OCI-LY7 (cell line): Measurements from ENCODE around the gene KLK7. TPM values are rescaled to one million over a fixed set of nuclear protein-coding genes. Genes with fewer than 3 reads are reported as not detected.
"Not testable (repeated sequence)": the region's sequence is repeated elsewhere in the genome, so short reads cannot be mapped to it uniquely, and the experiment has no call there.

Experiments
- BruUV-seq: library from RNA; stranded (reverse); fragments of 400-500 nt; replicated peaks from 2 replicates; lab custom pipeline; 2021; lab: Mats Ljungman, UMichigan
- CTCF ChIA-PET: fragments of 300-600 bp; sonication (Branson Sonifier 250); formaldehyde crosslinking; loops from one replicate; lab custom pipeline; 2022; ENCODE audit warnings: antibody characterized with exemption; ENCODE audit not compliant: unreplicated experiment; lab: Charles Lee
- POLR2A ChIA-PET: fragments of 300-600 bp; sonication (Branson Sonifier 250); formaldehyde crosslinking; loops from one replicate; lab custom pipeline; 2022; ENCODE audit warnings: antibody characterized with exemption; lab: Charles Lee
- DNase-seq: peaks from one replicate; pipeline ENCODE4 v3.0.0-alpha.2; 2015; ENCODE audit warnings: low spot score
- H2AFZ ChIP-seq: fragments of 200-600 bp; sonication (generic), shearing (Covaris generic); 2 replicates; pipeline ENCODE4 v1.6.1; 2014; ENCODE audit warnings: mild to moderate bottlenecking, antibody characterized with exemption, low read length, moderate library complexity
- H3K27ac ChIP-seq: fragments of 200-600 bp; sonication (generic); 2 replicates; pipeline ENCODE4 v1.5.1; 2014; ENCODE audit warnings: mixed run types, low read depth, mild to moderate bottlenecking, moderate library complexity, low read length, inconsistent platforms; ENCODE audit not compliant: poor library complexity, severe bottlenecking
- H3K36me3 ChIP-seq: fragments of 200-600 bp; sonication (generic); 2 replicates; pipeline ENCODE4 v1.6.1; 2014; ENCODE audit warnings: mild to moderate bottlenecking, antibody characterized with exemption, low read length, moderate library complexity, mixed read lengths; ENCODE audit not compliant: insufficient read depth
- H3K4me1 ChIP-seq: fragments of 200-600 bp; sonication (generic); 2 replicates; pipeline ENCODE4 v1.5.1; 2014; ENCODE audit warnings: mild to moderate bottlenecking, low read length; ENCODE audit not compliant: insufficient read depth, poor library complexity, severe bottlenecking
- H3K4me2 ChIP-seq: fragments of 200-600 bp; sonication (generic); 2 replicates; pipeline ENCODE4 v1.6.1; 2014; ENCODE audit warnings: mild to moderate bottlenecking, low read length
- H3K4me3 ChIP-seq: fragments of 200-600 bp; sonication (generic); 2 replicates; pipeline ENCODE4 v1.5.1; 2014; ENCODE audit warnings: mild to moderate bottlenecking, low read depth, low read length; ENCODE audit not compliant: poor library complexity, severe bottlenecking
- H3K79me2 ChIP-seq: fragments of 200-600 bp; sonication (generic); 2 replicates; pipeline ENCODE4 v1.6.1; 2016; ENCODE audit warnings: low read depth, mild to moderate bottlenecking, low read length, moderate library complexity, mixed read lengths; ENCODE audit not compliant: insufficient read depth
- H3K9me2 ChIP-seq: fragments of 200-600 bp; sonication (generic); 2 replicates; pipeline ENCODE4 v1.6.1; 2016; ENCODE audit warnings: mild to moderate bottlenecking, low read length, mixed read lengths; ENCODE audit not compliant: insufficient read depth
- H3K9me3 ChIP-seq: fragments of 200-600 bp; sonication (generic); 2 replicates; pipeline ENCODE4 v1.6.1; 2014; ENCODE audit warnings: mild to moderate bottlenecking, mixed run types, low read length, mixed read lengths
- H4K20me1 ChIP-seq: fragments of 200-600 bp; sonication (generic); 2 replicates; pipeline ENCODE4 v1.6.1; 2014; ENCODE audit warnings: mild to moderate bottlenecking, antibody characterized with exemption, low read length, moderate library complexity, mixed read lengths; ENCODE audit not compliant: insufficient read depth
- EZH2phosphoT487 ChIP-seq: fragments of 200-600 bp; sonication (generic); IDR thresholded peaks from 2 replicates; pipeline ENCODE4 v1.6.1; 2018; ENCODE audit warnings: low read depth, borderline replicate concordance, mild to moderate bottlenecking, mixed run types, antibody characterized with exemption, low read length, moderate library complexity, mixed read lengths
- intact Hi-C: fragments of 100-400 bp; cut with micrococcal nuclease; formaldehyde crosslinking; loops from one replicate; pipeline ENCODE4 v1.10.0; 2022; ENCODE audit not compliant: unreplicated experiment
- total RNA-seq, 2 experiments: library from RNA; depleted of rRNA in 1 of 2; stranded (reverse); fragments of >200 nt in 1 of 2; shearing (Covaris generic) in 1 of 2; gene quantifications; 2 replicates each; pipeline ENCODE4 v1.2.3, GENCODE V29; 2014 to 2022
- TF ChIP-seq, protein P1 (sequence below): fragments of 200-600 bp; sonication (generic); conservative IDR thresholded peaks from 2 replicates; pipeline ENCODE4 v1.5.1; 2014; ENCODE audit warnings: mild to moderate bottlenecking, antibody characterized with exemption, low read length, moderate library complexity, mixed read lengths

Gene KLK7
- total RNA-seq, 2 experiments from 2014 or later: not detected

DNA sequence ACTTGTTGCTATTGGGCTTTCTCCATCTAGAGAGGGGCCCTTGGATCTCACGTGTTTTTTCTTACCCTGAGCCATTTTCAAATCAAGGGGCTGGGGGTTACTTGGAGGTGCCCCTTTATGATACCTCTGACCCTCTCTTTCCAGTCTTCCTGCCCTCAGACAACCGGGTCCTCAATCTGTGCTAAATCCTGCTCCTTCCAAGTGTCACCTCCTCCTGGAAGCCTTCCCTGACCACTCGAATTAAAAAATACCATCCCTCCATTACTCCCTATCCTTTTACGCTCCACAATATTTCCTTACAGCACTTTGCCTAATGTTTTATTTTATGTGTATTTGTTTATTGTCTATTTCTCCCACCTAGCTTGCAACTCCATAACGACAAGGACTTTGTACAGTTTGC, 14.3 kb upstream of the KLK7 start:
- H3K79me2 ChIP-seq: no peaks in the 10 kb centered on the region
- POLR2A ChIA-PET: no interaction called here

DNA sequence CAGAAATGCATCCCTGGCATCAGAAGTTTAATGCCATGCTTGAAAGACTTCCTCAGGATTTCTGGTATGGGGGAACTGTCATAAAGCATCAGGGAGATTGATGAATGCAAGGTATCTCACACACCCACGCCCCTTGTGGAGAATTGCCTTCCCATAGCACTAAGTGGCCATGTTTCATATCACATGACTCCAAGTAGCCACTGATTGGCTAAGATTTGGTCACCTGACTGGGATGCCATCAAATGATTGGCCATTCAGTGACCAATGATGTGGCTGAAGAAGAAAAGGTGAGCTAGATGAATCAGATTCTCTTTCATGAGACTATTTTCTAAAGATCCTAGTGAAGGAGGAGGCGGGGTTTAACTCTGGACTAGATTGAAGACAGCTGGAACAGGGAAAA, 10.4 kb upstream of the KLK7 start:
- BruUV-seq: no TSS peak
- Histone ChIP-seq H3K4me1 (no peaks in the 10 kb centered on the region), H3K9me2 (no peaks in the 10 kb centered on the region), H2AFZ (peak overlapping the region; percentile 77), H3K4me3 (no peak overlapping the region), H3K9me3 (peaks cover 12% of the 10 kb centered on the region; the same call in 1 of the 2 replicates), H3K4me2 (no peak overlapping the region), H3K36me3 (no peaks in the 10 kb centered on the region), H4K20me1 (no peaks in the 10 kb centered on the region), H3K79me2 (no peaks in the 10 kb centered on the region), H3K27ac (no peak overlapping the region)
- CTCF ChIA-PET: no interaction called here
- POLR2A ChIA-PET: no interaction called here
- DNase-seq: peak; percentile 55
- TF ChIP-seq, protein P1, sequence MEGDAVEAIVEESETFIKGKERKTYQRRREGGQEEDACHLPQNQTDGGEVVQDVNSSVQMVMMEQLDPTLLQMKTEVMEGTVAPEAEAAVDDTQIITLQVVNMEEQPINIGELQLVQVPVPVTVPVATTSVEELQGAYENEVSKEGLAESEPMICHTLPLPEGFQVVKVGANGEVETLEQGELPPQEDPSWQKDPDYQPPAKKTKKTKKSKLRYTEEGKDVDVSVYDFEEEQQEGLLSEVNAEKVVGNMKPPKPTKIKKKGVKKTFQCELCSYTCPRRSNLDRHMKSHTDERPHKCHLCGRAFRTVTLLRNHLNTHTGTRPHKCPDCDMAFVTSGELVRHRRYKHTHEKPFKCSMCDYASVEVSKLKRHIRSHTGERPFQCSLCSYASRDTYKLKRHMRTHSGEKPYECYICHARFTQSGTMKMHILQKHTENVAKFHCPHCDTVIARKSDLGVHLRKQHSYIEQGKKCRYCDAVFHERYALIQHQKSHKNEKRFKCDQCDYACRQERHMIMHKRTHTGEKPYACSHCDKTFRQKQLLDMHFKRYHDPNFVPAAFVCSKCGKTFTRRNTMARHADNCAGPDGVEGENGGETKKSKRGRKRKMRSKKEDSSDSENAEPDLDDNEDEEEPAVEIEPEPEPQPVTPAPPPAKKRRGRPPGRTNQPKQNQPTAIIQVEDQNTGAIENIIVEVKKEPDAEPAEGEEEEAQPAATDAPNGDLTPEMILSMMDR: 0 out of 2 replicates have a peak, but pooled peaks have one; percentile 15
- no peak for TF ChIP-seq EZH2phosphoT487
- intact Hi-C loops: no loop called here

More for the DNA sequence above, 14.3 kb upstream of the KLK7 start:
- Histone ChIP-seq H3K4me1 (no peaks in the 10 kb centered on the region), H3K27ac (no peak overlapping the region), H3K4me2 (no peak overlapping the region), H3K4me3 (no peak overlapping the region), H3K9me3 (peaks cover 12% of the 10 kb centered on the region; the same call in 1 of the 2 replicates), H2AFZ (no peak overlapping the region), H3K36me3 (no peaks in the 10 kb centered on the region), H4K20me1 (no peaks in the 10 kb centered on the region), H3K9me2 (no peaks in the 10 kb centered on the region)
- intact Hi-C loops: no loop called here
- no TSS peak for BruUV-seq
- DNase-seq: no peak
- TF ChIP-seq, protein P1: no peak
- TF ChIP-seq EZH2phosphoT487: no peak
- CTCF ChIA-PET: no interaction called here

DNA sequence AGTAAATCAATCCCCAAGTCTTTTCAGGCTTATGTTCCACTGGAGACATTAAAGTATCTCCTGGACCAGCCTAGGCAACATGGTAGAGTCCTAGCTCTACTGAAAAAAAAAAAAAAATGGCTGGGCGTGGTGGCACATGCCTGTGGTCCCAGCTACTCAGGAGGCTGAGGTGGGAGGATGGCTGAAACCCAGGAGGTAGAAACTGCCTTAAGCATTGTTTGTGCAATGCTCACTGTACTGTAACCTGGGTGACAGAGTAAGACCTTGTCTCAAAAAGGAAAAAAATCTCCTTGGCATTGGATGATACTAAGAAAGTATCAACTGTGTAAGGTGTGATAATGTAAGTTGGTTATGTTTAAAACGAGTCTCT, 8.9 kb upstream of the KLK7 start:
- H3K9me2 ChIP-seq: no peaks in the 10 kb centered on the region
- intact Hi-C loops: no loop called here
- BruUV-seq: no TSS peak
- H3K9me3 ChIP-seq: peaks cover 12% of the 10 kb centered on the region; the same call in 1 of the 2 replicates
- no peak overlapping the region for H2AFZ ChIP-seq
- no peak overlapping the region for H3K4me2 ChIP-seq
- no peaks in the 10 kb centered on the region for H4K20me1 ChIP-seq
- ChIA-PET POLR2A (no interaction called here), CTCF (no interaction called here)
- H3K27ac ChIP-seq: no peak overlapping the region
- H3K36me3 ChIP-seq: no peaks in the 10 kb centered on the region
- TF ChIP-seq, protein P1: no peak
- no peak for TF ChIP-seq EZH2phosphoT487
- H3K4me1 ChIP-seq: no peaks in the 10 kb centered on the region
- no peak overlapping the region for H3K4me3 ChIP-seq
- DNase-seq: no peak
- no peaks in the 10 kb centered on the region for H3K79me2 ChIP-seq

DNA sequence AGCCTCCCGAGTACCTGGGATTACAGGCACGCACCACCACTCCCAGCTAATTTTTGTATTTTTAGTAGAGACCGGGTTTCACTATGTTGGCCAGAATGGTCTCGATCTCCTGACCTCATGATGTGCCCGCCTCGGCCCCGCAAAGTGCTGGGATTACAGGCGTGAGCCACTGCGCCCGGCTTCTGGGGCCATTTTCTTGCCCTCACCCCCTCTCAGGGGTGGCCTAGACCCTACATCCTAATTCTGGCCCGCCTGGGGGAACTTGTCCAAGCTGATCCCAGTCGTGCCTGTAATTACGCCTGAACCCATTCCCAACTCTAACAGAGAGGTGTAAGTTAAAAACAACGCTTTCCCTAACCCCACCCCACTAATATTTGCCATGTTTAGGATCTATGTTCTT, 699 bp upstream of the KLK7 start:
- H3K4me2 ChIP-seq, H3K9me2 ChIP-seq, H2AFZ ChIP-seq, intact Hi-C loops, BruUV-seq, H3K9me3 ChIP-seq, CTCF ChIA-PET, H3K4me1 ChIP-seq, H3K36me3 ChIP-seq, H4K20me1 ChIP-seq, DNase-seq, H3K4me3 ChIP-seq, H3K79me2 ChIP-seq, POLR2A ChIA-PET, H3K27ac ChIP-seq: not testable (repeated sequence)
